Thyroid gland (tissue), 4 donors: ENCODE results near the gene RPP30.

ENCODE experiments used
- POLR2A ChIP-seq, 2 donors: fragments of 450-650 bp; IDR thresholded peaks; one replicate each; pipeline ENCODE4 v1.6.1; 2017; ENCODE audit warnings: antibody characterized with exemption in 2 of 2, mild to moderate bottlenecking in 2 of 2, moderate library complexity in 1 of 2
- TF ChIP-seq, protein P1 (sequence below), 6 experiments: fragments of 200-600 bp in 3 of 6; fragments of 450-650 bp in 3 of 6; sonication (generic) in 3 of 6; IDR thresholded peaks; one replicate each; pipeline ENCODE4 v1.5.1; 2016 to 2019; ENCODE audit warnings: antibody characterized with exemption in 6 of 6, mild to moderate bottlenecking in 2 of 6, inconsistent platforms in 1 of 6, moderate library complexity in 1 of 6

DNA sequence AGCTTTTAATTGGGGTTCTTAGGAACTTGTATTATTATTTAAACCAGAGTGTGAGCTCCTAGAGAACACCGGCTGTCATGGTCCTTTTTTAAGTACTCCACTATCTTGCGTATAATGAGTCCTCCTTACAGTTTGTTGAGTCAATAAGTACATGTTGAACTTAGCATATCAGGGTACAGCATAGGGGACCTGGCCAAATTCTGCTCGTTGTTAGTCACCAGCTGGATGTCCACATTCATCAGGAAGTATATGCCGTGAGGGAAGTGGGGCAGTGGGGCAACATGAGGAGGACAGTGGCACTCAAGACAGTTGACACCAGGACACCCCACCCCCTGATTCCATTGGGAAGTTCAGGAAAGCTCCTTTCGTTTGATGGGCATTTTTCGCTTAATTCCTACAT lies 16.6 kb downstream of the RPP30 start:
- TF ChIP-seq, protein P1, sequence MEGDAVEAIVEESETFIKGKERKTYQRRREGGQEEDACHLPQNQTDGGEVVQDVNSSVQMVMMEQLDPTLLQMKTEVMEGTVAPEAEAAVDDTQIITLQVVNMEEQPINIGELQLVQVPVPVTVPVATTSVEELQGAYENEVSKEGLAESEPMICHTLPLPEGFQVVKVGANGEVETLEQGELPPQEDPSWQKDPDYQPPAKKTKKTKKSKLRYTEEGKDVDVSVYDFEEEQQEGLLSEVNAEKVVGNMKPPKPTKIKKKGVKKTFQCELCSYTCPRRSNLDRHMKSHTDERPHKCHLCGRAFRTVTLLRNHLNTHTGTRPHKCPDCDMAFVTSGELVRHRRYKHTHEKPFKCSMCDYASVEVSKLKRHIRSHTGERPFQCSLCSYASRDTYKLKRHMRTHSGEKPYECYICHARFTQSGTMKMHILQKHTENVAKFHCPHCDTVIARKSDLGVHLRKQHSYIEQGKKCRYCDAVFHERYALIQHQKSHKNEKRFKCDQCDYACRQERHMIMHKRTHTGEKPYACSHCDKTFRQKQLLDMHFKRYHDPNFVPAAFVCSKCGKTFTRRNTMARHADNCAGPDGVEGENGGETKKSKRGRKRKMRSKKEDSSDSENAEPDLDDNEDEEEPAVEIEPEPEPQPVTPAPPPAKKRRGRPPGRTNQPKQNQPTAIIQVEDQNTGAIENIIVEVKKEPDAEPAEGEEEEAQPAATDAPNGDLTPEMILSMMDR (IDR thresholded peaks at IDR 0.05), result no peak
- TF ChIP-seq POLR2A (IDR thresholded peaks at IDR 0.05), result no peak
